Measurements from ENCODE around the gene STAT3.

- TF ChIP-seq CTCF (IDR thresholded peaks at IDR 0.05; ENCODE audit: borderline replicate concordance, extremely low read depth, low read length, poor library complexity, severe bottlenecking) (no peak), EZH2 (IDR thresholded peaks at IDR 0.05; ENCODE audit: borderline replicate concordance, low read depth, low read length, severe bottlenecking) (no peak)
Measured at GRCh38 chr17:42358434-42358833, 29.8 kb downstream of the STAT3 start.
